GM12878 (cell line): ENCODE measurements around the gene DBNDD2. TPM values are rescaled to one million over a fixed set of nuclear protein-coding genes. Genes with fewer than 3 reads are reported as not detected.

Experiments
- ATAC-seq: fragments of 200-7000 bp; cut with Tn5 transposase; 3 replicates; pipeline ENCODE4 v1.9.1; 2020; ENCODE audit warnings: mild to moderate bottlenecking, moderate library complexity
- BruUV-seq: library from RNA; stranded (reverse); fragments of 400-500 nt; replicated peaks from 2 replicates; lab custom pipeline; 2021; lab: Mats Ljungman, UMichigan
- CTCF ChIA-PET: fragments of 300-600 bp; sonication (Branson Sonifier 250); formaldehyde crosslinking; extraction: SDS; loops from one replicate; lab custom pipeline; 2021; ENCODE audit warnings: inconsistent platforms; lab: Yijun Ruan, JAX
- POLR2A ChIA-PET: fragments of 350-600 bp; formaldehyde crosslinking; extraction: SDS; loops from one replicate; lab custom pipeline; 2021; ENCODE audit warnings: inconsistent platforms; lab: Charles Lee
- RAD21 ChIA-PET: fragments of 300-600 bp; sonication (Branson Sonifier 250); formaldehyde crosslinking; loops from one replicate; lab custom pipeline; 2023; ENCODE audit warnings: antibody characterized with exemption; ENCODE audit not compliant: unreplicated experiment; lab: Charles Lee
- SMC1A ChIA-PET: fragments of 300-600 bp; sonication (Branson Sonifier 250); formaldehyde crosslinking; loops from one replicate; lab custom pipeline; 2023; ENCODE audit not compliant: unreplicated experiment, uncharacterized antibody; lab: Charles Lee
- DNase-seq: peaks from one replicate; pipeline ENCODE4 v3.0.0-alpha.2; 2011; ENCODE audit warnings: low read depth, low spot score
- FAIRE-seq: peaks from 3 replicates; lab custom pipeline; 2011; peaks lifted over from hg19 to GRCh38; lab: Jason Lieb, UNC
- H2AFZ ChIP-seq: 2 replicates; pipeline ENCODE4 v1.6.0; 2011; ENCODE audit warnings: low read depth, low read length, control low read depth; ENCODE audit not compliant: control insufficient read depth
- H3K27ac ChIP-seq: 2 replicates; pipeline ENCODE4 v1.5.1; 2011; ENCODE audit warnings: control low read depth; ENCODE audit not compliant: control insufficient read depth, insufficient read depth
- H3K27me3 ChIP-seq, 2 experiments: replicated peaks in 1 of 2; 2 replicates each; pipeline versions ENCODE4 v1.6.0 to v1.6.1; 2011; ENCODE audit warnings: low read length in 1 of 2; ENCODE audit not compliant: control insufficient read depth in 2 of 2, insufficient read depth in 2 of 2
- H3K36me3 ChIP-seq, 2 experiments: 2 replicates each; pipeline ENCODE4 v1.5.1; 2011; ENCODE audit warnings: low read length in 1 of 2; ENCODE audit not compliant: control insufficient read depth in 2 of 2, insufficient read depth in 2 of 2
- H3K4me1 ChIP-seq: 2 replicates; pipeline ENCODE4 v1.6.1; 2011; ENCODE audit warnings: mild to moderate bottlenecking, low read length, moderate library complexity, mixed read lengths; ENCODE audit not compliant: control insufficient read depth, insufficient read depth
- H3K4me2 ChIP-seq: 2 replicates; pipeline ENCODE4 v1.6.0; 2011; ENCODE audit warnings: control low read depth; ENCODE audit not compliant: control insufficient read depth, insufficient read depth
- H3K4me3 ChIP-seq: fragments of 200-600 bp; sonication (generic); 2 replicates; pipeline ENCODE4 v1.5.1; 2016
- H3K79me2 ChIP-seq: 2 replicates; pipeline ENCODE4 v1.6.0; 2011; ENCODE audit warnings: low read length; ENCODE audit not compliant: control insufficient read depth, insufficient read depth
- H3K9ac ChIP-seq: 2 replicates; pipeline ENCODE4 v1.8.0; 2011; ENCODE audit warnings: low read length, control low read depth, mixed read lengths; ENCODE audit not compliant: control insufficient read depth, insufficient read depth
- H3K9me3 ChIP-seq: replicated peaks from 3 replicates; pipeline ENCODE4 v1.5.1; 2011; ENCODE audit warnings: mild to moderate bottlenecking, low read length; ENCODE audit not compliant: control insufficient read depth, insufficient read depth
- H4K20me1 ChIP-seq: 2 replicates; pipeline ENCODE4 v1.6.0; 2011; ENCODE audit not compliant: control insufficient read depth, insufficient read depth
- CBX5 ChIP-seq: sonication (generic); IDR thresholded peaks from 2 replicates; pipeline ENCODE4 v1.6.1; 2016; ENCODE audit warnings: low read depth, moderate library complexity, mild to moderate bottlenecking, inconsistent platforms
- EED ChIP-seq: sonication (generic); IDR thresholded peaks from 2 replicates; pipeline ENCODE4 v1.6.1; 2016; ENCODE audit warnings: antibody characterized with exemption, low read depth
- HDGF ChIP-seq: fragments of 450-650 bp; IDR thresholded peaks from 2 replicates; pipeline ENCODE4 v1.6.1; 2016; ENCODE audit warnings: antibody characterized with exemption
- KAT2A ChIP-seq: conservative IDR thresholded peaks from 2 replicates; pipeline ENCODE4 v1.6.1; 2011; ENCODE audit warnings: low read depth, low read length; ENCODE audit not compliant: control insufficient read depth
- KLF5 ChIP-seq: fragments of 450-650 bp; IDR thresholded peaks from 2 replicates; pipeline ENCODE4 v1.6.1; 2014; ENCODE audit warnings: mild to moderate bottlenecking; ENCODE audit not compliant: partially characterized antibody
- NR2F1 ChIP-seq: fragments of 450-650 bp; conservative IDR thresholded peaks from 2 replicates; pipeline ENCODE4 v1.6.1; 2017; ENCODE audit warnings: mild to moderate bottlenecking
- RAD51 ChIP-seq: fragments of 450-650 bp; IDR thresholded peaks from 2 replicates; pipeline ENCODE4 v1.6.1; 2016; ENCODE audit warnings: moderate library complexity, mild to moderate bottlenecking, inconsistent platforms
- RUNX3 ChIP-seq: IDR thresholded peaks from 2 replicates; pipeline ENCODE4 v1.6.1; 2012; ENCODE audit warnings: low read length, inconsistent platforms
- SMAD5 ChIP-seq: IDR thresholded peaks from 2 replicates; pipeline ENCODE4 v1.6.1; 2016; ENCODE audit warnings: antibody characterized with exemption, low read depth
- WGBS: methylation state at CpG from one replicate; pipeline ENCODE4 v1.1.6; 2016; ENCODE audit warnings: low lambda C conversion rate; ENCODE audit not compliant: insufficient replicate concordance, insufficient coverage; ENCODE audit errors: missing lambda C conversion rate; 5-methylcytosine and 5-hydroxymethylcytosine counted together
- in situ Hi-C: fragments of 300-500 bp; cut with MboI; formaldehyde crosslinking; loops from 9 replicates; pipeline ENCODE4 v1.14.3; 2018; ENCODE audit warnings: mixed read lengths
- intact Hi-C: fragments of 100-400 bp; cut with micrococcal nuclease; formaldehyde crosslinking; loops from one replicate; pipeline ENCODE4 v1.14.2; 2022; ENCODE audit not compliant: unreplicated experiment
- polyA plus RNA-seq, 11 experiments: library from polyadenylated mRNA; depleted of rRNA in 4 of 11; unstranded in 6 of 11; stranded (reverse) in 5 of 11; fragments of >200 nt; fragmentation: Nextera tagmentation in 4 of 11; fragmentation: Illumina TruSeq in 1 of 11; extraction: Ambion mirVana in 4 of 11; extraction: Trizol in 1 of 11; gene quantifications; 1 replicate in 1 of 11; 2 replicates in 10 of 11; pipeline versions ENCODE4 v1.2.1 to v1.2.3, GENCODE V29; 2011 to 2016; ENCODE audit warnings: inconsistent platforms in 2 of 11, missing spikeins in 2 of 11, low read depth in 1 of 11
- total RNA-seq, 4 experiments: library from RNA; depleted of rRNA in 3 of 4; stranded (reverse); fragments of >200 nt in 3 of 4; fragmentation: Illumina TruSeq in 1 of 4; extraction: Trizol in 1 of 4; gene quantifications; 2 replicates each; pipeline versions ENCODE4 v1.2.1 to v1.2.3, GENCODE V29; 2013 to 2021

DBNDD2 gene
- total and polyA plus RNA-seq, 10 of the 15 experiments (the other 5 are each of a cell fraction or from before 2014, with no cell fraction given) = 0.17 to 5.7 (median 0.49) TPM; not detected in 1

DNA sequence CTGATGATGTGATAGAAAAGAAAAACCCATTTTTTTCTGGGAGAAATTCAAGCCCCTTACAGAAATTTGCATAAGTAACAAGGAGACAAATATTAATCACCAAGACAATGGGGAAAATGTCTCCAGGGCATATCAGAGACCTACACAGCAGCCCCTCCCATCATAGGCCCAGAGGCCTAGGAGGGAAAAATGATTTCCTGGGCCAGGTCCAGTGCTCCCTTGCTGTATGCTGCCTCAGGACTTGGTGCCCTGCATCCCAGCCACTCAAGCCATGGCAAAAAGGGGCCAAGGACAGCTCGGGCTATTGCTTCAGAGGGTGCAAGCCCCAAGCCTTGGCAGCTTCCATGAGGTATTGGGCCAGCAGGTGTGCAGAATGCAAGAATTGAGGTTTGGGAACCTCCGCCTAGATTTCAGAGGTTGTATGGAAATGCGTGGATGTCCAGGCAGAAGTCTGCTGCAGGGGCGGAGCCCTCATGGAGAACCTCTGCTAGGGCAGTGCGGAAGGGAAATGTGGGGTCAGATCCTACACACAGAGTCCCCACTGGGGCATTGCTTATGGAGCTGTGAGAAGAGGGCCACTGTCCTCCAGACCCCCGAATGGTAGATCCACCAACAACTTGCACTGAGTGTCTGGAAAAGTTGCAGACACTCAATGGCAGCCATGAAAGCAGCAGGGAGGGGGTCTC is 7.6 kb upstream of the DBNDD2 start:
- intact Hi-C loops = no loop called here
- CTCF ChIA-PET = no interaction called here
- ATAC-seq = no peak
- no TSS peak for BruUV-seq
- SMC1A ChIA-PET = no interaction called here
- RAD21 ChIA-PET = no interaction called here
- Histone ChIP-seq H3K9ac (no peak overlapping the region), H4K20me1 (no peaks in the 10 kb centered on the region), H3K4me3 (no peak overlapping the region), H2AFZ (no peak overlapping the region), H3K4me2 (no peak overlapping the region), H3K27ac (no peak overlapping the region), H3K4me1 (no peaks in the 10 kb centered on the region), H3K79me2 (no peaks in the 10 kb centered on the region), H3K27me3 (peaks cover 0 to under 1% of the 10 kb centered on the region in 2 experiments; a peak in 3 of 4 replicates), H3K36me3 (no peaks in the 10 kb centered on the region), H3K9me3 (peaks cover 15% of the 10 kb centered on the region; the same call in 2 of the 3 replicates)
- in situ Hi-C loops = no loop called here
- no peak for FAIRE-seq
- no peak for DNase-seq
- POLR2A ChIA-PET = no interaction called here
- whole genome bisulfite sequencing = 74% methylated on average over 6 of the region's 6 CpGs
- TF ChIP-seq NR2F1 (no peak), CBX5 (0 out of 2 replicates have a peak, but pooled peaks have one; percentile 37), KAT2A (no peak)

DNA sequence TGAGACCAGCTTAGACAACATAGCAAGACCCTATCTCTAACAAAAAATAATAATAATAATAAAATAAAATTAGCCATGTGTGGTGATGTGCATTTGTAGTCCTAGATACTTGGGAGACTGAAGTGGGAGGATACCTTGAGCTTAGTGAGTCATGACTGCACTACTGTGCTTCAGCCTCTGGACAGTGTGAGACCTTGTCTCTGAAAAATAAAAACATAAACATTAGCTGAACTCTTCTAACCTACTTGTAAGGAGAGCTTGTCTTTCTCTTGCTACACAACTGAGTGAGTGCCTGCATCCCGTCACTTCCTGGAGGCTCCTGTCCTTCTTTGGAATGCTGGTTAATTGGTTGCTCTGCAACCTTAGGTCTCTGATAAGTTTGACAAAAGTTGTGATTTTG is 5.1 kb upstream of the DBNDD2 start:
- H3K4me1 ChIP-seq = 0 out of 2 replicates have a peak, but pooled peaks cover 3% of the 10 kb centered on the region

More for the DNA sequence above, 5.1 kb upstream of the DBNDD2 start:
- Histone ChIP-seq H3K27ac (no peak overlapping the region), H3K4me2 (no peak overlapping the region), H3K79me2 (no peaks in the 10 kb centered on the region), H3K36me3 (no peaks in the 10 kb centered on the region; a peak in 1 of 4 replicates), H4K20me1 (no peaks in the 10 kb centered on the region), H3K4me3 (no peak overlapping the region), H3K27me3 (peaks cover 3 to 6% of the 10 kb centered on the region in 2 experiments; a peak in 3 of 4 replicates), H2AFZ (no peak overlapping the region), H3K9me3 (peaks cover 15% of the 10 kb centered on the region; the same call in 2 of the 3 replicates), H3K9ac (no peak overlapping the region)
- ChIA-PET POLR2A (interaction anchor here (1.2 kb wide), 2 partner anchors 9 to 35 kb away, joined by 3 read pairs; no protein-coding TSS in a partner anchor), SMC1A (interaction anchor here (0.6 kb wide), 1 partner anchor 15 kb away, joined by 3 read pairs; no protein-coding TSS in a partner anchor), RAD21 (interaction anchor here (1.5 kb wide), 1 partner anchor 34 kb away, joined by 3 read pairs; no protein-coding TSS in a partner anchor), CTCF (interaction anchor here (1.2 to 1.6 kb wide), 5 partner anchors 10 to 109 kb away, joined by 3 to 5 read pairs (median 4); no protein-coding TSS in a partner anchor)
- 57% methylated on average over 1 of the region's 1 CpG for WGBS
- no TSS peak for BruUV-seq
- TF ChIP-seq KLF5 = no peak
- TF ChIP-seq HDGF = no peak
- TF ChIP-seq RAD51 = no peak
- TF ChIP-seq EED = no peak
- TF ChIP-seq SMAD5 = no peak
- TF ChIP-seq RUNX3 = no peak
- intact Hi-C loops = no loop called here
- ATAC-seq (no peak), DNase-seq (no peak), FAIRE-seq (no peak)
- in situ Hi-C loops = no loop called here
